Loucy (cell line): ENCODE results near the gene UBXN6.

Experiments used
- H2AFZ ChIP-seq: fragments of 200-600 bp; sonication (generic); 2 replicates; pipeline ENCODE4 v1.6.0; 2016; ENCODE audit warnings: antibody characterized with exemption, mild to moderate bottlenecking, low read length, moderate library complexity
- H3F3A ChIP-seq: fragments of 200-600 bp; 2 replicates; pipeline ENCODE4 v1.6.0; 2016; ENCODE audit warnings: antibody characterized with exemption, low read depth, mild to moderate bottlenecking
- H3K27me3 ChIP-seq: fragments of 200-600 bp; sonication (generic); 2 replicates; pipeline ENCODE4 v1.6.1; 2014; ENCODE audit warnings: low read length, mild to moderate bottlenecking; ENCODE audit not compliant: insufficient read depth, poor library complexity, severe bottlenecking
- H3K36me3 ChIP-seq: fragments of 200-600 bp; sonication (generic); 2 replicates; pipeline ENCODE4 v1.6.1; 2016; ENCODE audit warnings: low read length; ENCODE audit not compliant: insufficient read depth
- H3K4me1 ChIP-seq: fragments of 200-600 bp; sonication (generic); 2 replicates; pipeline ENCODE4 v1.5.1; 2014; ENCODE audit warnings: low read length, mild to moderate bottlenecking; ENCODE audit not compliant: insufficient read depth, poor library complexity, severe bottlenecking
- H3K4me2 ChIP-seq: fragments of 200-600 bp; sonication (generic); 2 replicates; pipeline ENCODE4 v1.6.0; 2014; ENCODE audit warnings: antibody characterized with exemption, low read length, low read depth, mild to moderate bottlenecking; ENCODE audit not compliant: poor library complexity, severe bottlenecking
- H3K4me3 ChIP-seq: fragments of 200-600 bp; sonication (generic); 2 replicates; pipeline ENCODE4 v1.5.1; 2014; ENCODE audit warnings: low read length, mild to moderate bottlenecking, mixed read lengths; ENCODE audit not compliant: poor library complexity, severe bottlenecking
- H3K79me2 ChIP-seq: fragments of 200-600 bp; sonication (generic); 2 replicates; pipeline ENCODE4 v1.6.1; 2014; ENCODE audit warnings: low read length; ENCODE audit not compliant: insufficient read depth
- H3K9ac ChIP-seq: fragments of 200-600 bp; sonication (generic); 2 replicates; pipeline ENCODE4 v1.6.0; 2014; ENCODE audit warnings: mild to moderate bottlenecking, low read depth, low read length, moderate library complexity; ENCODE audit not compliant: poor library complexity, severe bottlenecking
- H3K9me2 ChIP-seq: fragments of 200-600 bp; sonication (generic); replicated peaks from 2 replicates; pipeline ENCODE4 v1.6.1; 2016; ENCODE audit warnings: low read depth, low read length, mixed read lengths
- H3K9me3 ChIP-seq: fragments of 200-600 bp; sonication (generic); 2 replicates; pipeline ENCODE4 v1.6.1; 2014; ENCODE audit warnings: mild to moderate bottlenecking, antibody characterized with exemption, low read length, low read depth; ENCODE audit not compliant: insufficient read depth
- H4K20me1 ChIP-seq: fragments of 200-600 bp; sonication (generic); 2 replicates; pipeline ENCODE4 v1.6.0; 2014; ENCODE audit warnings: antibody characterized with exemption, low read length, mild to moderate bottlenecking; ENCODE audit not compliant: insufficient read depth, poor library complexity, severe bottlenecking
- CTCF ChIP-seq: fragments of 200-600 bp; sonication (generic); conservative IDR thresholded peaks from 2 replicates; pipeline ENCODE4 v1.5.1; 2014; ENCODE audit warnings: mild to moderate bottlenecking, antibody characterized with exemption, low read length
- EZH2phosphoT487 ChIP-seq: fragments of 200-600 bp; IDR thresholded peaks from 2 replicates; pipeline ENCODE4 v1.6.1; 2018; ENCODE audit warnings: antibody characterized with exemption, mild to moderate bottlenecking, moderate library complexity, borderline replicate concordance

UBXN6 gene

GRCh38 chr19:4501691-4502090 lies 44.1 kb upstream of the UBXN6 start:
- Histone ChIP-seq H3K9me2 (no peaks in the 10 kb centered on the region), H2AFZ (no peak overlapping the region), H3K4me1 (peaks cover 5% of the 10 kb centered on the region), H3K79me2 (no peaks in the 10 kb centered on the region), H3K4me2 (no peak overlapping the region), H4K20me1 (no peaks in the 10 kb centered on the region), H3K9me3 (no peaks in the 10 kb centered on the region), H3K27me3 (no peaks in the 10 kb centered on the region), H3K4me3 (no peak overlapping the region), H3K9ac (no peak overlapping the region), H3K36me3 (peaks cover 25% of the 10 kb centered on the region; the same call in 1 of the 2 replicates), H3F3A (no peaks in the 10 kb centered on the region)
- TF ChIP-seq EZH2phosphoT487 = no peak
- TF ChIP-seq CTCF = no peak

- H3K36me3 ChIP-seq = peaks cover 31% of the 10 kb centered on the region; the same call in 1 of the 2 replicates
These were observed 43.4 kb upstream of the UBXN6 start for GRCh38 chr19:4500841-4501591.

GRCh38 chr19:4499855-4500254 lies 42.3 kb upstream of the UBXN6 start:
- no peak for TF ChIP-seq EZH2phosphoT487
- TF ChIP-seq CTCF = no peak
- no peaks in the 10 kb centered on the region for H3K4me1 ChIP-seq
- H3F3A ChIP-seq = no peaks in the 10 kb centered on the region
- no peaks in the 10 kb centered on the region for H4K20me1 ChIP-seq
- no peak overlapping the region for H2AFZ ChIP-seq
- H3K4me3 ChIP-seq = no peak overlapping the region
- H3K79me2 ChIP-seq = no peaks in the 10 kb centered on the region
- H3K27me3 ChIP-seq = no peaks in the 10 kb centered on the region
- H3K9me2 ChIP-seq = no peaks in the 10 kb centered on the region
- peaks cover 37% of the 10 kb centered on the region; the same call in 1 of the 2 replicates for H3K36me3 ChIP-seq
- H3K4me2 ChIP-seq = no peak overlapping the region
- H3K9me3 ChIP-seq = no peaks in the 10 kb centered on the region
- H3K9ac ChIP-seq = no peak overlapping the region

More at GRCh38 chr19:4500841-4501591, 43.4 kb upstream of the UBXN6 start:
- Histone ChIP-seq H3F3A (no peaks in the 10 kb centered on the region), H3K79me2 (no peaks in the 10 kb centered on the region), H3K4me2 (no peak overlapping the region), H3K4me3 (no peak overlapping the region), H3K9me3 (no peaks in the 10 kb centered on the region), H3K9ac (no peak overlapping the region), H3K27me3 (no peaks in the 10 kb centered on the region), H3K4me1 (no peaks in the 10 kb centered on the region), H3K9me2 (no peaks in the 10 kb centered on the region), H2AFZ (no peak overlapping the region), H4K20me1 (no peaks in the 10 kb centered on the region)
- TF ChIP-seq EZH2phosphoT487 = no peak
- TF ChIP-seq CTCF = no peak
